Fibroblast of skin of abdomen (primary cell): ENCODE measurements around the gene NPIPA3.
"Not testable (repeated sequence)": the region's sequence is repeated elsewhere in the genome, so short reads cannot be mapped to it uniquely, and the experiment has no call there.

Experiments
- DNase-seq: peaks from one replicate; pipeline ENCODE4 v3.0.0-alpha.2; 2013

NPIPA3 gene

GRCh38 chr16:14742273-14743128 lies 39.3 kb downstream of the NPIPA3 start, which contains the start of gene NPIPA2:
NPIPA2 (plus strand) TSS chr16:14742533; CDS start chr16:14748066, 5,533 bp downstream.
- DNase-seq = not testable (repeated sequence)

- not testable (repeated sequence) for DNase-seq
These were observed 70.4 kb downstream of the NPIPA3 start for GRCh38 chr16:14773654-14774053.

GRCh38 chr16:14775624-14776023 lies 72.4 kb downstream of the NPIPA3 start:
- DNase-seq = not testable (repeated sequence)
